D721Med (cell line): ENCODE data around the gene SYNPR.
A peak's percentile ranks its signal among the peaks of the same experiment; 100 is the strongest.

Experiments used
- DNase-seq: peaks from one replicate; pipeline ENCODE4 v3.0.0; 2011; ENCODE audit warnings: low spot score; ENCODE audit not compliant: insufficient read length
- FAIRE-seq: peaks from 2 replicates; lab custom pipeline; 2011; peaks lifted over from hg19 to GRCh38; lab: Jason Lieb, UNC
- CTCF ChIP-seq: IDR thresholded peaks from 2 replicates; pipeline ENCODE4 v1.5.1; 2012; ENCODE audit warnings: mild to moderate bottlenecking, control low read depth; ENCODE audit not compliant: insufficient read depth; ENCODE audit errors: missing control alignments

SYNPR gene

DNA sequence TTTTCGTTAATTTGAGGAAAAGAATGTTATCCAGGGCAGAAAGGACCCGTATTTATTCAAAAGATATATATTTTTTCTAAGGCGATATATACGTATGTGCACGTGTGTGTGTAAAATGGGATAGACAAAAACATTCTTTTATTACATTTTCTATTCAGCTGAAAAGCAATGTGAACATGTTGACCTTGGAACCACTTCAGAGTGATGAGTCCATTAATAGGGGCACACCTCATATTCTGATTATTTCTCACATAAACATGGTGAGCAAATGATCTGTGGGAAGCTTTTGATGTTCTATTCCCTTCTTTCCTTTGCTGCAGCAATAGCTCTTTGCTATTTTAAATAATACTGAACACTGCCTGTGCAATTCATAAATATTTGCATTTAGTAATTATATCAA lies 87.6 kb downstream of the SYNPR start:
- no peak for DNase-seq
- no peak for TF ChIP-seq CTCF
- FAIRE-seq: no peak

- DNase-seq (no peak), FAIRE-seq (peak; percentile 41)
- no peak for TF ChIP-seq CTCF
Observed at GRCh38 chr3:63370094-63370493, 92.0 kb downstream of the SYNPR start.

DNA sequence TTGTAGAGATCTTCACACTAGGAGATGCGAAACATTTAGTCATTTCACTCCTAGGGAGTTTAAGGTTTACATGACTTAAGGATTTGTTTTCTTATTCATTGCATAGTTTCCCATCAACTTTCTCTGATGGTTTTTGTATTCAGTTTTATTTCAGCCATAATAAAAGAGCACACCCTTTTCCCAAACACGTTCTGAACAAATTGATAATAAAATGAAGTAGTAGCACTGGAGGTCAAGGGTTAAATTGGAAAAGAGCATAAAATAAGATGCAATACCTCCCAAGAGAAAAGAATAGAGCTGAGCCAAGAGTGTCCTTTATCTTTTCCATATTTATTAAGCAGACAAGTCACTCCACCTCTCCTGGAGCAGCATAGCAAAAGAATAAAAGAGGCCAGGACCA lies 104.9 kb downstream of the SYNPR start:
- TF ChIP-seq CTCF: no peak
- FAIRE-seq: no peak
- no peak for DNase-seq

- TF ChIP-seq CTCF: no peak
- FAIRE-seq (no peak), DNase-seq (no peak)
Observed at GRCh38 chr3:63384382-63384781, 106.3 kb downstream of the SYNPR start.

DNA sequence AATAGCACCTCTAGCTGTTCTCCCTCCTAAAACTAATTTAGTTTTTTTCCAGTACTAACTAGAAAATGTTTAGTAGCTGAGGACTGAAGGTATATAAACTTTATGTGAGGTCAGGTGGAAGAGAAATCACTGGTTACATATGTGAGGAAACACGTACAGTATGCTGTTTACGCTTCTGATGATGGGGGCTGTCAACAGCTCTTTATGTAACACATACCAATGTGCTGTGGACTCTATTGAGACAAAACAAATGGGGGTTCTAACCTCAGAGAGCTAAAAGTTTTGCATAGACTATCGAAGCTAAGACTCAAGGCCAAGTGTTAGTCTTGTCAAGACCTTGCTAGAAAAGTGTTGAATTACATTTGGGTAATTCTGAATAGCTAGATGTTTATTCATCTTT lies 107.5 kb downstream of the SYNPR start:
- no peak for FAIRE-seq

GRCh38 chr3:63386568-63386967 lies 108.5 kb downstream of the SYNPR start:
- no peak for TF ChIP-seq CTCF
- FAIRE-seq (no peak), DNase-seq (no peak)

More for the DNA sequence above, 107.5 kb downstream of the SYNPR start:
- DNase-seq: no peak
- no peak for TF ChIP-seq CTCF

- TF ChIP-seq CTCF: no peak
- no peak for FAIRE-seq
- DNase-seq: no peak
Observed at GRCh38 chr3:63387568-63387967, 109.5 kb downstream of the SYNPR start.
